B cell (primary cell): ENCODE results near the gene UPK3A. TPM values are rescaled to one million over a fixed set of nuclear protein-coding genes. Genes with fewer than 3 reads are reported as not detected.
A peak's percentile ranks its signal among the peaks of the same experiment; 100 is the strongest.

Source experiments
- ATAC-seq: fragments of 200-7000 bp; cut with Tn5 transposase; one replicate; pipeline ENCODE4 v1.10.0; 2021; ENCODE audit warnings: low read depth, mild to moderate bottlenecking, moderate number of reproducible peaks, moderate library complexity
- CTCF ChIA-PET: fragments of 350-600 bp; sonication (Branson Sonifier 250); formaldehyde crosslinking; loops from one replicate; lab custom pipeline; 2021; ENCODE audit warnings: antibody characterized with exemption, inconsistent platforms; lab: Charles Lee
- POLR2A ChIA-PET: fragments of 350-600 bp; sonication (Branson Sonifier 250); formaldehyde crosslinking; loops from one replicate; lab custom pipeline; 2021; ENCODE audit warnings: antibody characterized with exemption; lab: Charles Lee
- DNase-seq: peaks from one replicate; pipeline ENCODE4 v3.0.0; 2013
- H2AFZ ChIP-seq: 2 replicates; pipeline ENCODE4 v1.6.1; 2012; ENCODE audit warnings: mild to moderate bottlenecking, low read depth, low read length; ENCODE audit not compliant: insufficient read depth, poor library complexity, severe bottlenecking
- H3K27ac ChIP-seq, 2 donors: 1 replicate in 1 of 2; 2 replicates in 1 of 2; pipeline ENCODE4 v1.5.1; 2012 to 2013; ENCODE audit warnings: low read length in 2 of 2, mild to moderate bottlenecking in 2 of 2, moderate library complexity in 1 of 2
- H3K27me3 ChIP-seq, 4 experiments: fragments of 200-600 bp in 1 of 4; sonication (generic) in 1 of 4; replicated peaks in 1 of 4; 1 replicate in 2 of 4; 2 replicates in 2 of 4; pipeline versions ENCODE4 v1.6.1 to v1.7.0; 2013 to 2016; ENCODE audit warnings: low read length in 3 of 4, mild to moderate bottlenecking in 2 of 4, mixed read lengths in 1 of 4, moderate library complexity in 1 of 4; ENCODE audit not compliant: insufficient read depth in 4 of 4, control insufficient read depth in 3 of 4; ENCODE audit errors: control extremely low read depth in 1 of 4
- H3K36me3 ChIP-seq, 2 experiments: replicated peaks in 1 of 2; 1 replicate in 1 of 2; 2 replicates in 1 of 2; pipeline versions ENCODE4 v1.6.1 to v1.7.1; 2013; ENCODE audit warnings: low read length in 1 of 2; ENCODE audit not compliant: insufficient read depth in 2 of 2, control insufficient read depth in 1 of 2; ENCODE audit errors: control extremely low read depth in 1 of 2, extremely low read depth in 1 of 2
- H3K4me1 ChIP-seq, 2 donors: fragments of 200-600 bp in 1 of 2; sonication (generic) in 1 of 2; 1 replicate in 1 of 2; 2 replicates in 1 of 2; pipeline versions ENCODE4 v1.5.1 to v1.6.1; 2013 to 2017; ENCODE audit warnings: low read length in 2 of 2; ENCODE audit not compliant: control insufficient read depth in 2 of 2, insufficient read depth in 2 of 2
- H3K4me2 ChIP-seq: replicated peaks from 2 replicates; pipeline ENCODE3; 2012; ENCODE audit warnings: mild to moderate bottlenecking, low read depth, low read length; ENCODE audit not compliant: poor library complexity, severe bottlenecking
- H3K4me3 ChIP-seq, 5 experiments: fragments of 200-600 bp in 1 of 5; sonication (generic) in 1 of 5; 1 replicate in 3 of 5; 2 replicates in 2 of 5; pipeline versions ENCODE4 v1.5.1 to v1.7.0; 2011 to 2016; ENCODE audit warnings: low read length in 4 of 5, mild to moderate bottlenecking in 4 of 5, low read depth in 2 of 5, control low read depth in 1 of 5, moderate library complexity in 1 of 5; ENCODE audit not compliant: insufficient read depth in 1 of 5; ENCODE audit errors: control extremely low read depth in 1 of 5, extremely low read depth in 1 of 5
- H3K79me2 ChIP-seq: fragments of 200-600 bp; sonication (generic); one replicate; pipeline ENCODE4 v1.6.0; 2016; ENCODE audit warnings: low read length; ENCODE audit not compliant: control insufficient read depth, insufficient read depth
- H3K9ac ChIP-seq: fragments of 200-600 bp; sonication (generic); 2 replicates; pipeline ENCODE4 v1.6.1; 2017; ENCODE audit warnings: mild to moderate bottlenecking, low read length, moderate library complexity
- H3K9me3 ChIP-seq, 3 donors: one replicate each; pipeline versions ENCODE4 v1.6.1 to v1.7.1; 2013; ENCODE audit warnings: low read length in 2 of 3; ENCODE audit not compliant: control insufficient read depth in 2 of 3, insufficient read depth in 1 of 3; ENCODE audit errors: control extremely low read depth in 1 of 3
- H4K20me1 ChIP-seq: 2 replicates; pipeline ENCODE4 v1.6.0; 2012; ENCODE audit warnings: mild to moderate bottlenecking, low read length; ENCODE audit not compliant: insufficient read depth, control insufficient read depth, poor library complexity, severe bottlenecking
- H3K27ac Mint-ChIP-seq: one replicate; pipeline ENCODE4 v1.8.0; 2021; ENCODE audit warnings: mixed read lengths
- H3K27me3 Mint-ChIP-seq: one replicate; pipeline ENCODE4 v1.8.0; 2021; ENCODE audit warnings: mixed read lengths
- H3K4me1 Mint-ChIP-seq: one replicate; pipeline ENCODE4 v1.8.0; 2021; ENCODE audit warnings: mixed read lengths
- H3K4me3 Mint-ChIP-seq: one replicate; pipeline ENCODE4 v1.8.0; 2021; ENCODE audit warnings: mixed read lengths
- H3K9me3 Mint-ChIP-seq: one replicate; pipeline ENCODE4 v1.8.0; 2022; ENCODE audit warnings: mixed read lengths; ENCODE audit not compliant: insufficient read depth
- EZH2 ChIP-seq: IDR thresholded peaks from 2 replicates; pipeline ENCODE4 v1.6.1; 2012; ENCODE audit warnings: borderline replicate concordance, low read depth, mild to moderate bottlenecking, moderate library complexity, low read length; ENCODE audit not compliant: insufficient read depth, poor library complexity, severe bottlenecking
- WGBS: methylation state at CpG from one replicate; pipeline ENCODE4 v1.1.5; 2013; ENCODE audit warnings: missing lambda C conversion rate; ENCODE audit not compliant: insufficient coverage; 5-methylcytosine and 5-hydroxymethylcytosine counted together
- intact Hi-C: fragments of 100-400 bp; cut with micrococcal nuclease; formaldehyde crosslinking; loops from one replicate; pipeline ENCODE4 v1.10.0; 2022
- polyA plus RNA-seq: library from polyadenylated mRNA; depleted of rRNA; stranded (reverse); fragments of >200 nt; gene quantifications from 2 replicates; pipeline ENCODE4 v1.2.3, GENCODE V29; 2012
- total RNA-seq, 2 donors: library from RNA; stranded (reverse); fragments of 120-200 nt in 1 of 2; gene quantifications; 1 replicate in 1 of 2; 2 replicates in 1 of 2; pipeline versions ENCODE4 v1.2.3 to v1.2.4, GENCODE V29; 2013 to 2022
- TF ChIP-seq, protein P1 (sequence below): fragments of 200-600 bp; IDR thresholded peaks from one replicate; pipeline ENCODE4 v1.8.0; 2022; ENCODE audit warnings: antibody characterized with exemption, mild to moderate bottlenecking

UPK3A gene
- total and polyA plus RNA-seq, 2 donors (not counting 1 experiment from before 2014, with no cell fraction given) = not detected

DNA sequence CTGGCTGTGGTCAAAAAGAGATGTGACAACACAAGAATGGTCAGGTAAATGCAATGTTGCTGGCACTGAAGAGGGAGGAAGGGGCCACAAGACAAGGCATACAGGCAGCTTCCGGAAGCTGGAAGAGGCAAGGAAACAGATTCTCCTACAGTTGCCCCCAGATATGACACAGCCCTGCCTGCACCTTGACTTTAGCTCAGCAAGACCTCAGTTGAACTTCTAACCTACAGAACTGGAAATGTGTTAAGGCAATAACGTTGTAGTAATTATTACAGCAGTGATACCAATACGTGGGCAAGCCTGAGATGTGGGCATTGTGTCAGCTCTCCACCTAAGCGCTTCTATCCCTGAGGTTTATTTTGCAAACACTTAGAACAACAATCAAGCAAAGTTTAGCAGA is 39.8 kb upstream of the UPK3A start:
- intact Hi-C loops = no loop called here
- peak overlapping the region; percentile 27 for H3K27ac Mint-ChIP-seq

DNA sequence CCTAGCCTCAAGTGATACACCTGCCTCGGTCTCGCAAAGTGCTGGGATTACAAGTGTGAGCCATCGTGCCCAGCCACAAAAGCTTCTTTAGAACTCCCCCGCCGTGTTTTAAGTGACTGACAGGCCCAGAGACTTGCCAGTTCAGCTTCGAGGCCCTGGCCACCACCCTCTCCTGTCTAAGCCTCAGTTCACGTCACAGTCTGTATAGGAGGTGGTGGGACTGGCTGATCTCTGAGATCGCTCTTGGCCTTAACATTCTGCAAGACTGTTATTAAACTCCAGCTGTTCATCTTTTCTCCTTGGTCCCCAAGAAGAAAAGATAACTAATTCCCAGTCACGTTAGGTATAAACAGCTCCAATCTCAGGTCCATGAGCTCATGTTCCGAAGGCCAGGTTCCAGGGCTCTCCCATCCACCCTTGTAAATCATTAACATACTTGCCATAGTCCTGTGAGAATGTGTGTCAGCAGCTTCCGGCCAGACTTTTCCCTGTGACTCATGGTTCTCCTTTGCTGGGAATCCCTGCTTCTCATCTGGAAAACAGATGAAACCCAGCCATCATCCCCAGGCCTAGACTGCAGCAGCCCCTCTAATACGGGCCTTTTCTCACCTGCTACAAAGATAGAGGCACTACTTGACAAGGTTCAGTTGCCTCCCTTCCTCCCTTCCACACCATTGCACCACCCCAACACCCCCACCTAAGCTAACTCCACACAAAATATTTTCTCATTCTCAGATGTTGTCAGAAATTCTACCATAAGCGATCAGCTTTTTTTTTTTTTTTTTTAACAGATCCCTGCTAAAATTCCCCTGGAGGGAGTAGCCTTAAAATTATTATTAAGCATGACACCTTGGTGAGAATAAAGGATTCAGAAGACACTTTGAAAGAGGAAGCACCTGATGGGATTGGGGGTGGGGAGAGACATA is 38.4 kb upstream of the UPK3A start:
- ATAC-seq (peak; percentile 52), DNase-seq (no peak)
- CTCF ChIA-PET = interaction anchor here (0.6 to 4.0 kb wide), 5 partner anchors 10 to 25 kb away, joined by 3 to 15 read pairs (median 3); no protein-coding TSS in a partner anchor
- POLR2A ChIA-PET = interaction anchor here (0.6 to 1.4 kb wide), 3 partner anchors 17 to 25 kb away, joined by 4 to 9 read pairs (median 6); no protein-coding TSS in a partner anchor
- WGBS = 79% methylated on average over 9 of the region's 13 CpGs
- no peaks in the 10 kb centered on the region for H3K9me3 Mint-ChIP-seq
- Histone ChIP-seq H2AFZ (no peak overlapping the region), H3K4me2 (peak overlapping the region; percentile 7), H3K9me3 (no peaks in the 10 kb centered on the region), H3K27me3 (no peaks in the 10 kb centered on the region), H4K20me1 (no peaks in the 10 kb centered on the region), H3K79me2 (no peaks in the 10 kb centered on the region), H3K27ac (peak overlapping the region in 1 of 2 donors; percentile 56), H3K4me1 (peaks cover 14 to 45% of the 10 kb centered on the region in 2 donors), H3K9ac (no peak overlapping the region), H3K4me3 (no peak overlapping the region), H3K36me3 (no peaks in the 10 kb centered on the region)
- H3K27ac Mint-ChIP-seq = peak overlapping the region; percentile 81
- H3K27me3 Mint-ChIP-seq = no peaks in the 10 kb centered on the region
- intact Hi-C loops = no loop called here
- H3K4me3 Mint-ChIP-seq = peak overlapping the region; percentile 41
- TF ChIP-seq, protein P1, sequence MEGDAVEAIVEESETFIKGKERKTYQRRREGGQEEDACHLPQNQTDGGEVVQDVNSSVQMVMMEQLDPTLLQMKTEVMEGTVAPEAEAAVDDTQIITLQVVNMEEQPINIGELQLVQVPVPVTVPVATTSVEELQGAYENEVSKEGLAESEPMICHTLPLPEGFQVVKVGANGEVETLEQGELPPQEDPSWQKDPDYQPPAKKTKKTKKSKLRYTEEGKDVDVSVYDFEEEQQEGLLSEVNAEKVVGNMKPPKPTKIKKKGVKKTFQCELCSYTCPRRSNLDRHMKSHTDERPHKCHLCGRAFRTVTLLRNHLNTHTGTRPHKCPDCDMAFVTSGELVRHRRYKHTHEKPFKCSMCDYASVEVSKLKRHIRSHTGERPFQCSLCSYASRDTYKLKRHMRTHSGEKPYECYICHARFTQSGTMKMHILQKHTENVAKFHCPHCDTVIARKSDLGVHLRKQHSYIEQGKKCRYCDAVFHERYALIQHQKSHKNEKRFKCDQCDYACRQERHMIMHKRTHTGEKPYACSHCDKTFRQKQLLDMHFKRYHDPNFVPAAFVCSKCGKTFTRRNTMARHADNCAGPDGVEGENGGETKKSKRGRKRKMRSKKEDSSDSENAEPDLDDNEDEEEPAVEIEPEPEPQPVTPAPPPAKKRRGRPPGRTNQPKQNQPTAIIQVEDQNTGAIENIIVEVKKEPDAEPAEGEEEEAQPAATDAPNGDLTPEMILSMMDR = no peak
- TF ChIP-seq EZH2 = no peak
- H3K4me1 Mint-ChIP-seq = peaks cover 49% of the 10 kb centered on the region

More for the DNA sequence above, 39.8 kb upstream of the UPK3A start:
- Histone ChIP-seq H2AFZ (no peak overlapping the region), H3K9me3 (no peaks in the 10 kb centered on the region), H3K79me2 (peaks cover 3% of the 10 kb centered on the region), H4K20me1 (peaks cover 5% of the 10 kb centered on the region), H3K9ac (no peak overlapping the region), H3K27me3 (no peaks in the 10 kb centered on the region), H3K27ac (no peak overlapping the region), H3K4me3 (no peak overlapping the region), H3K4me2 (no peak overlapping the region), H3K4me1 (peaks cover 19 to 46% of the 10 kb centered on the region in 2 donors), H3K36me3 (no peaks in the 10 kb centered on the region)
- POLR2A ChIA-PET = no interaction called here
- H3K4me1 Mint-ChIP-seq = peaks cover 55% of the 10 kb centered on the region
- DNase-seq (no peak), ATAC-seq (no peak)
- WGBS = 76% methylated on average over 3 of the region's 4 CpGs
- TF ChIP-seq EZH2 = no peak
- H3K4me3 Mint-ChIP-seq = no peak overlapping the region
- CTCF ChIA-PET = interaction anchor here (4.0 kb wide), 1 partner anchor 19 kb away, joined by 15 read pairs; no protein-coding TSS in a partner anchor
- H3K27me3 Mint-ChIP-seq = no peaks in the 10 kb centered on the region
- H3K9me3 Mint-ChIP-seq = no peaks in the 10 kb centered on the region
